ENCODE measurements around the gene FAM193B. TPM values are rescaled to one million over a fixed set of nuclear protein-coding genes. Genes with fewer than 3 reads are reported as not detected.

Gene FAM193B
- total RNA-seq, 6 experiments from 2014 or later, result 22.1 to 55.4 (median 39.2) TPM

DNA sequence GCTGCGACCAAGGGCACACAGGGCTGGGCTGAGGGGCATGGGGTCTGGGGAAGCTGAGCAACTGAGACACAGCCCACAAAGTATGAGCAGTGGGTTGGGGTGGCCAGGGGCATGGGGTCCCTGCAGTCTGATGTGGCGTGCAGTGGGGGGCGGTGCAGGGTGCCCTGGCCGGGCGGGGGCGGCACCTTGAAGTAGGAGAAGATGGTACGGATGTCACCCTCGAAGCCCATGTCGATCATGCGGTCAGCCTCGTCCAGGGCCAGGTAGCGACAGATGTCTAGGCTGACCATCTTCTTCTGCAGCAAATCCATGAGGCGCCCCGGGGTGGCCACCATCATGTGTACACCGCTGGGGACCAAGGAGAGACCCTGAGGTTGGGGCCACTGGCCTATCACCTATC lies 40.9 kb downstream of the FAM193B start:
- DNase-seq (peak in 2 of 3 donors; percentile 47 to 48), ATAC-seq (no peak)
- H3K27me3 ChIP-seq, result no peaks in the 10 kb centered on the region
- no peak for TF ChIP-seq POLR2A (IDR thresholded peaks at IDR 0.05)
- TF ChIP-seq, protein P1, sequence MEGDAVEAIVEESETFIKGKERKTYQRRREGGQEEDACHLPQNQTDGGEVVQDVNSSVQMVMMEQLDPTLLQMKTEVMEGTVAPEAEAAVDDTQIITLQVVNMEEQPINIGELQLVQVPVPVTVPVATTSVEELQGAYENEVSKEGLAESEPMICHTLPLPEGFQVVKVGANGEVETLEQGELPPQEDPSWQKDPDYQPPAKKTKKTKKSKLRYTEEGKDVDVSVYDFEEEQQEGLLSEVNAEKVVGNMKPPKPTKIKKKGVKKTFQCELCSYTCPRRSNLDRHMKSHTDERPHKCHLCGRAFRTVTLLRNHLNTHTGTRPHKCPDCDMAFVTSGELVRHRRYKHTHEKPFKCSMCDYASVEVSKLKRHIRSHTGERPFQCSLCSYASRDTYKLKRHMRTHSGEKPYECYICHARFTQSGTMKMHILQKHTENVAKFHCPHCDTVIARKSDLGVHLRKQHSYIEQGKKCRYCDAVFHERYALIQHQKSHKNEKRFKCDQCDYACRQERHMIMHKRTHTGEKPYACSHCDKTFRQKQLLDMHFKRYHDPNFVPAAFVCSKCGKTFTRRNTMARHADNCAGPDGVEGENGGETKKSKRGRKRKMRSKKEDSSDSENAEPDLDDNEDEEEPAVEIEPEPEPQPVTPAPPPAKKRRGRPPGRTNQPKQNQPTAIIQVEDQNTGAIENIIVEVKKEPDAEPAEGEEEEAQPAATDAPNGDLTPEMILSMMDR (IDR thresholded peaks at IDR 0.05), result no peak
- peaks cover 0 to 44% (median 11%) of the 10 kb centered on the region in 4 donors for H3K36me3 ChIP-seq
- 100% methylated on average over 1 of the region's 15 CpGs for WGBS (ENCODE audit: insufficient coverage, low coverage, low lambda C conversion rate, missing lambda C conversion rate)
- intact Hi-C loops (cut with DNase I), result no loop called here
- H3K4me3 ChIP-seq, result no peak overlapping the region
- peaks cover 0 to 11% (median 4%) of the 10 kb centered on the region in 4 donors for H3K4me1 ChIP-seq
- no peaks in the 10 kb centered on the region for H3K9me3 ChIP-seq
- H3K27ac ChIP-seq, result no peak overlapping the region

DNA sequence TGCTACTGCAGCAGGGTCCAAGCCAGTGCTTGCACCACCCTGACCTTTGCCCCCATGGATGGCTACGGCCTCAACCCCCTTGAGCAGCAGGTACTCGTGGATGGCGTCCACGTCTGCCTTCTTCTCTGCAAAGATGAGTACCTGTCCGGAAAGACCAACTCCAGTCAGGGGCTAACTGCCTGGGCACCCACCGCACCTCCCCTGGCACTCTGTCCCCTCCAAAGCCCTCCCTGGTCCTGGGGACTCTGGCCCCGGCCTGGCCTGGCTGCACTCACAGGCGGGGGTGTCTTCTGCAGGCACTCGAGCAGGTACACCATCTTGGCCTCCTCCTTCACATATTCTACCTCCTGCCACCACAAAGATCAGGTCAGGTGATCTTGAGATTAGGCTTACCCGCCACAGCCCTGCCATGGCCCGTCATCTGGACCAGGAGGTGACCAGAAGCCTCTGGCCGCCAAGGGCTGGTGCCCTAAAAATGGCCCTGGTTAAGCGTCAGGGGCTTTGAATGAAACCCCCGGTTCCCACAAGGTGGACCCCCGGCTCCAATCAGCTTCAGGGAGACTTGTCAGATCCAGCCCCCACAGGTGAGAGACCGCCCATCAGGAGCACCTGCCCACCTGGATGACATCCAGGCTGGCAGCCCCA lies 41.5 kb downstream of the FAM193B start:
- Histone ChIP-seq H3K27me3 (no peaks in the 10 kb centered on the region), H3K4me3 (no peak overlapping the region), H3K4me1 (peaks cover 0 to 11% (median 4%) of the 10 kb centered on the region in 4 donors), H3K36me3 (peaks cover 0 to 44% (median 11%) of the 10 kb centered on the region in 4 donors), H3K27ac (no peak overlapping the region), H3K9me3 (no peaks in the 10 kb centered on the region)
- ATAC-seq (no peak), DNase-seq (no peak)
- WGBS (ENCODE audit: insufficient coverage, low coverage, low lambda C conversion rate, missing lambda C conversion rate), result 43% methylated on average over 6 of the region's 16 CpGs
- intact Hi-C loops (cut with DNase I), result no loop called here
- TF ChIP-seq POLR2A (IDR thresholded peaks at IDR 0.05), result no peak
- TF ChIP-seq, protein P1 (IDR thresholded peaks at IDR 0.05), result no peak

DNA sequence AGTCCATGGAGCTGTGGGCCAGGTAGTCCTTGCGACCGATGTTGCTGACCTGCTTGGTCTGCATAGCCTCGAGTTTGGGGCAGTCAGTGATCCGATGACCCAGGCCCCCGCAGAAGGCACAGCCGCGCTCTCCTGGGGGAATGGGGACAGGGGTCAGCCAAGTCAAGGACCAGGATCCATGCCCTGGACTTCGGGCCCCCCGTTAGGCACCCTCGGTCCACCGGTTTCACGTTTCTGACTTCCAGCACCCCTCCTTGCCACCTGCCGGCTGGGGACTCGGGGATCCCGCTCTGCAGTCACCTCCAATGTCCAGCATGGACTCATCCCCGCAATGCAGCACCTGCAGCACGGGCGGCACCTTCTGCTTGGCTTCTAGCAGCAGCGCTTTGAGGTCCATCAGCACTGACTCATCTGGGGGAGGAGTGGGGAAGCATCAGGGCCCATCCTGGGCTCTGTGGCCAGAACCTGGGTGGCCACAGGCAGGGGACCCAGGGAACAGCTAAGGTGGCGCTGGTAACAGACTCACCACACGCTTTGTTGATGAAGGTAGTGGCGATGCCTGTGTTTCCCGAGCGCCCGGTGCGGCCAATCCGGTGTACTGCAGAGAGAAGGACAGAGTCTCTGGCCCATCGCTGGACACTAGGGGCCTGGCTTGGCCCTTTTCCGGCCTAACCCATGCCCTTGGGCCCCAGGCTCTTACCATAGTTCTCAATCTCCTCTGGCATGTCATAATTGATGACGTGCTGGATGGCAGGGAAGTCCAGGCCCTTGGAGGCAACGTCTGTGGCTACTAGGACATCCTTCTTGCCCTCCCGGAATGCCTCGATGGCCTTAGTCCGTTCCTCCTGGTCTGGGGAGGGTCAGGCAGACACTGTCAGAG lies 42.3 kb downstream of the FAM193B start:
- Histone ChIP-seq H3K9me3 (no peaks in the 10 kb centered on the region), H3K36me3 (peaks cover 0 to 44% (median 11%) of the 10 kb centered on the region in 4 donors), H3K4me3 (no peak overlapping the region), H3K27me3 (no peaks in the 10 kb centered on the region), H3K4me1 (peaks cover 0 to 11% (median 4%) of the 10 kb centered on the region in 4 donors), H3K27ac (no peak overlapping the region)
- WGBS (ENCODE audit: insufficient coverage, low coverage, low lambda C conversion rate, missing lambda C conversion rate), result 92% methylated on average over 11 of the region's 34 CpGs
- TF ChIP-seq, protein P1 (IDR thresholded peaks at IDR 0.05), result no peak
- TF ChIP-seq POLR2A (IDR thresholded peaks at IDR 0.05), result no peak
- ATAC-seq, result no peak
- peak in 1 of 3 donors; percentile 51 for DNase-seq
- intact Hi-C loops (cut with DNase I), result no loop called here

DNA sequence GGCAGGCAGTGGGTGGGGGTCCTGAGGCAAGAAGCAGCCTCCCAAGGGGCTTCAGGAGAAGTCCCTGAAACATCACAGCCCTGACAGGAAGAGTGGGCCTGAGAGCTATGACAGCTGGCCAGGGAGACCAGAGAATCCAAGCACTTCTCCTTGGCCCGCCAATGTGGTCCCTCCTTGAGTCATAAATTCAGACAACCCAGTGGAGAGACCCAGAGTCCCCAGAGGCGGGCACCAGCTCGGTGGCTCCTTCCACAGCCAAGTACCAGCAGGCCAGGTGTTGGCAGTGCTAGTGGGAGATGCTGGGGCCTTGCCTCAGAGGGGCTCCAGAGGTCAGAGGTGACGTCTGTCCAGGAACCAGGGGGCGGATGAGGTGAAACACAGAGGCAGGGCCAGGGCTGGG lies 43.2 kb downstream of the FAM193B start:
- DNase-seq (peak in 1 of 3 donors; percentile 52), ATAC-seq (no peak)
- peaks cover 0 to 44% (median 11%) of the 10 kb centered on the region in 4 donors for H3K36me3 ChIP-seq
- no peak overlapping the region for H3K27ac ChIP-seq
- intact Hi-C loops (cut with DNase I), result no loop called here
- H3K4me3 ChIP-seq, result no peak overlapping the region
- H3K4me1 ChIP-seq, result peaks cover 0 to 10% (median 3%) of the 10 kb centered on the region in 4 donors
- H3K27me3 ChIP-seq, result no peaks in the 10 kb centered on the region
- H3K9me3 ChIP-seq, result no peaks in the 10 kb centered on the region
- no peak for TF ChIP-seq POLR2A (IDR thresholded peaks at IDR 0.05)
- TF ChIP-seq, protein P1 (IDR thresholded peaks at IDR 0.05), result no peak
- WGBS (ENCODE audit: insufficient coverage, low coverage, low lambda C conversion rate, missing lambda C conversion rate), result 74% methylated on average over 3 of the region's 5 CpGs

All from right lobe of liver (tissue), 6 donors.